Measurements from ENCODE around the gene STX1A. TPM values are rescaled to one million over a fixed set of nuclear protein-coding genes. Genes with fewer than 3 reads are reported as not detected.

STX1A gene
- total RNA-seq, result 10 to 100 TPM in 1 of 4 donors, 1 to 10 TPM in 3; 3.6 to 10.4 (median 4.8) TPM

DNA sequence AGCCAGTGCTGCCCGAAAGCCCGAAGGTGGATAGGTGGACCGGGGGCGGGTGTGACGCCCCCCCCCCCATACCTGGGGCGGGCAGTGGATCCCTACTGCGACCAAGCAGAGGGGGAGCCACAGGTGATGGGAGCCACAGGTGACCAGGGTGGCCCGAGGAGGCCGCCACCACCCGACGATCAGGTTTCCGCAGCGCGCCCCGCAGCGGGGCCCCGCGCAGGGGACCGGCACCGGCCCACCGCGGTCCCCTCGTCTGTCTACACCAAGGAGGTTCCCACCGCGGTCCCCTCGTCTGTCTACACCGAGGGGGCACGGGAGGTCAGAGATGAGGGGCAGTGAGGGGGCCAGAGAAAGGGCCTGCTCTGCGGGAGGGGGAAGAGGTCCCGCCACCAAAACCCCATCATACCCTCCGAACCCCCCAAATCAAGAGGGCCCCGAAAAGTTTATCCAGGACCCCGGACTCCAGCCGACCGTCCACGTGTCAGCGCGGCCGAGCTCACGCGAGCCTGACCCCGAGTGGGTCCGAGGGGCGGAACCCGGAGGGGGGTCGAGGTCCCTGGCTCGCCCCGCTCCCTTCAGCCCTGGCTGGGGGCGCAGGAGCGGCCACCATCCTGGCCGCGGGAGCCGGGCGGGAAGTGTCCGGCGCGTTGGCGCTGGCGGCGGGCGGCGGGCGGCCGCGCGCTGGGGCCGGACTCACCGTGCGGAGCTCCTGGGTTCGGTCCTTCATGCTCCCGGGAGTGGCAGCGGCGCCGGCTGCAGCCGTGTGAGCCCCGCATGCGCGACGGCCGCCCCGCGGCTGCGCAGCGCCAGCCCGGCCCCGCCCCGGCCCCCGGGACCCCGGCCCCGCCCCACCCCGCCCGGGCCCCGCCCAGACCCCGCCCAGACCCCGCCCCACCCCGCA is at the start of gene STX1A:
STX1A (minus strand) TSS at position 765 of the 901 bp plus-strand sequence; CDS start at position 727, 38 bp downstream.
- TF ChIP-seq, protein P1, sequence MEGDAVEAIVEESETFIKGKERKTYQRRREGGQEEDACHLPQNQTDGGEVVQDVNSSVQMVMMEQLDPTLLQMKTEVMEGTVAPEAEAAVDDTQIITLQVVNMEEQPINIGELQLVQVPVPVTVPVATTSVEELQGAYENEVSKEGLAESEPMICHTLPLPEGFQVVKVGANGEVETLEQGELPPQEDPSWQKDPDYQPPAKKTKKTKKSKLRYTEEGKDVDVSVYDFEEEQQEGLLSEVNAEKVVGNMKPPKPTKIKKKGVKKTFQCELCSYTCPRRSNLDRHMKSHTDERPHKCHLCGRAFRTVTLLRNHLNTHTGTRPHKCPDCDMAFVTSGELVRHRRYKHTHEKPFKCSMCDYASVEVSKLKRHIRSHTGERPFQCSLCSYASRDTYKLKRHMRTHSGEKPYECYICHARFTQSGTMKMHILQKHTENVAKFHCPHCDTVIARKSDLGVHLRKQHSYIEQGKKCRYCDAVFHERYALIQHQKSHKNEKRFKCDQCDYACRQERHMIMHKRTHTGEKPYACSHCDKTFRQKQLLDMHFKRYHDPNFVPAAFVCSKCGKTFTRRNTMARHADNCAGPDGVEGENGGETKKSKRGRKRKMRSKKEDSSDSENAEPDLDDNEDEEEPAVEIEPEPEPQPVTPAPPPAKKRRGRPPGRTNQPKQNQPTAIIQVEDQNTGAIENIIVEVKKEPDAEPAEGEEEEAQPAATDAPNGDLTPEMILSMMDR (IDR thresholded peaks at IDR 0.05), result no peak
- ATAC-seq (ENCODE audit: low FRiP score), result peak; percentile 88
- DNase-seq (ENCODE audit: low spot score), result no peak

DNA sequence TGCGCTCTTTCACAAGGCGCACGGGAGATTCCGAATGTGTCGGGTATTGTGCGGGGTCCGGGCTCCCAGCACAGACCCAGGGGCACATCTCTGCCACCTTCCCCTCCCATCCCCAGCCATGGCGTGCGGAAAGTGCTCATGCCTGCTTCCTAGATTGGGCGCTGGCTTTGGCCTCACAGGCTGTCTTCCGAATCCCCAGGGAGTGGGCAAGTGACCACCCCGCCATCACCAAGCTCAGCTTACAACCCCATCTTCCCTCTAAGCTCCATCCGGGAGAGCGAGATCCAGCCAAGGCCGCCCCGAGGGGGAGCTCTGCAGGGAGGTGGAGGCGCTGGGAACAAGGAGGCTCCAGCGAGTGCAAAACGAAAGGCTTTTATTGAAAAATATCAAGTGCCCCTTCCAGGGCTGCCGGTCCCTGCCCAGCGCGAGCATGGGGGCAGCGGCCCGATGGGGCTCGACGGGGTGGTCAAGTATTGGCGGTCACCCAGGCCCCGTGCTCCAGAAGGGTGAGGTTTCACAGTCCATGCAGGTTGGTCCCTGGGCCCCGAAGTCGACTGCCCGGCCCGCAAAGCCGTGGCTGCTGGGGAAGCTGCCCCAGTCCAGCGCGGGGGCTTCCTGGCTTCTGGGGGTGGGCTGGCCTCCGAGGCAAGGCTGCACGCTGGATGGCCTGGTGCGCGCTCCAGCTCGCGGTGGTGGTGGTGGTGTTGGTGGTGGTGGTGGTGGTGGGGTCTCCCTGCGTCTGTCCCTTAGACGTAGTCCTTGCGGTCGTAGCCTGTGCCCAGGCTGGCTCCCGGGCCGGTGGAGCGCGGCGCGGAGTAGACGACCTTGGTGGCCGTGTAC is 49.4 kb upstream of the STX1A start:
- TF ChIP-seq, protein P1 (IDR thresholded peaks at IDR 0.05), result no peak
- DNase-seq (ENCODE audit: low spot score) (no peak), ATAC-seq (ENCODE audit: low FRiP score) (peak; percentile 20)

DNA sequence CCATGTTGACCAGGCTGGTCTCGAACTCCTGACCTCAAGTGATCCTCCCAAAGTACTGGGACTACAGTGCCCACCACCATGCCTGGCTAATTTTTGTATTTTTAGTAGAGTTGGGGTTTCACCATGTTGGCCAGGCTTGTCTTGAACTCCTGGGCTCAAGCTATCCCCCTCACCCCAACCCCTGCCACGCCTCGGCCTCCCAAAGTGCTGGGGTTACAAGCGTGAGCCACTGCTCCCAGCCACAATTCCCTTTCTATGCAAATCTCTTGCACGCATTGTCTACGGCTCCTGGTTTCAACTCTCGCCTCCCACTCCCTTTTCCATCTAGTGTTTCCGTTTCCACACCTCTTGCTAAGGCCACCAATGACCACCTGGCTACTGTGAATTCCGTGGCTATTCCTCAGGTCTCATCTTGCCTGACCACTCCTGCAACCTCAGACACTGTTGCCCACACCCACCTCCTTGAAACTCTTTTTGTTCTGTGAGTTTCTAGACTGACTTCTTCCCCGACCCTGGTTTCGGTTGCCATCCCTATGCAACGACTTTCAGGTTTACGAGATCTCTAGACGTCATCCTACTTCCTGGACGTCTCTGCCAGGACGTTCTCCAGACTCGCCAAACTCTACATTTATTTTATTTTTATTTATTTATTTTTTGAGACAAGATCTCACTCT is 47.2 kb upstream of the STX1A start:
- DNase-seq (ENCODE audit: low spot score), result no peak
- TF ChIP-seq, protein P1 (IDR thresholded peaks at IDR 0.05), result no peak
- ATAC-seq (ENCODE audit: low FRiP score), result no peak

DNA sequence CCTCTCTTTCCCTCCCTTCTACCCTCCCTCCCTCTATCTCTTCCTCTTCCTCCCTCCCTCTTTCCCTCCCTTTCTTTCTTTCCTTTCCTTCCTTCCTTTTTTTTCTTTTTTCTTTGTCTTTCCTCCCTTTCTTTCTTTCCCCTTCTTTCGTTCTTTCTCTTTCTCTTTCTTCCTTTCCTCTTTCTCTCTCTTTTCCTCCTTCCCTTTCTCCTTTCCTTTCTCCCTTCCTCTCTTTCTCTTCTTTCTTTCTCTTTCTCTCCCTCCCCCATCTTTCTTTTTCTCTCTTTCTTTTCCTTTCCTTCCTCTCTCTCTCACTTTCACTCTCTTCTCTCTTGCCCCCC is 43.2 kb upstream of the STX1A start:
- ATAC-seq (ENCODE audit: low FRiP score) (no peak), DNase-seq (ENCODE audit: low spot score) (no peak)
- TF ChIP-seq, protein P1 (IDR thresholded peaks at IDR 0.05), result no peak

DNA sequence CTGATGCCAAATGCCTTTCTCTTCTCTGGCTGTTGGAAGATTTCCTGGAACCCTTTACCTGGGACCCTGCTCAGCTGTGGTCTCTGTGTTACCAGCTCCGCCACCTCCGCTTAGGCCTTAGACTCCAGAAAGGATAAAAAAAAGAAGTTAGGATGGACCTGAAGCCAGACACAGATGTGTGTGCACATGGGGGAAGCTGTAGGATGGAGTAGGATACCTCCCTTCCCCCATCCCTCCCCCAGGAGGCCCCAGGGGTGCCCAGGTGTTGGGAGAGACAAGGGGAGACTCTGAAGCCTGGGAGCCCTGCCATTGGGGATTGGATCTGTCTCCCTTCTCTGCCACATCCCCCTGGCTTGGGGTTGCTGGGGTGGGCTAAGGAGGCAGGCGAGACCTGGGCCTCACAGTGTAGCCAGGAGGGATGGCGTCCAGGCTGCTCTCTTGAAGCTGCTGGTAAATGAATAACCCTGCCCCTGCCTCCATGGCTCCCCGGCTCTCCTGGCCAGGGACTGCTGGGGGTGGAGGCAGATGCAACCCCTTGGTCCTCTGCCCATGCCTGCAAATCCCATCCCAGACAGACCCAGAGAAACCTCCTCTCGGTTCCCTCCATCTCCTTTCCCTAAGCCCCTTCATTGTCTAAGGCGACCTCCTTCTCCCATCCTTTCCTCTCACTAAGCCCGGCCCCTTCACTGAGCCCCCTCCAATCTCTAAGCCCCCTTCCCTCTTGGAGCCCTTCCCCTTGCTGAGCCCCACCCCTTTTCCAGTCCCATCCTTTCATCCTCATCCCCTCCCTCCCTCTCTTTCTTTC is 42.6 kb upstream of the STX1A start:
- DNase-seq (ENCODE audit: low spot score) (no peak), ATAC-seq (ENCODE audit: low FRiP score) (no peak)
- TF ChIP-seq, protein P1 (IDR thresholded peaks at IDR 0.05), result no peak

DNA sequence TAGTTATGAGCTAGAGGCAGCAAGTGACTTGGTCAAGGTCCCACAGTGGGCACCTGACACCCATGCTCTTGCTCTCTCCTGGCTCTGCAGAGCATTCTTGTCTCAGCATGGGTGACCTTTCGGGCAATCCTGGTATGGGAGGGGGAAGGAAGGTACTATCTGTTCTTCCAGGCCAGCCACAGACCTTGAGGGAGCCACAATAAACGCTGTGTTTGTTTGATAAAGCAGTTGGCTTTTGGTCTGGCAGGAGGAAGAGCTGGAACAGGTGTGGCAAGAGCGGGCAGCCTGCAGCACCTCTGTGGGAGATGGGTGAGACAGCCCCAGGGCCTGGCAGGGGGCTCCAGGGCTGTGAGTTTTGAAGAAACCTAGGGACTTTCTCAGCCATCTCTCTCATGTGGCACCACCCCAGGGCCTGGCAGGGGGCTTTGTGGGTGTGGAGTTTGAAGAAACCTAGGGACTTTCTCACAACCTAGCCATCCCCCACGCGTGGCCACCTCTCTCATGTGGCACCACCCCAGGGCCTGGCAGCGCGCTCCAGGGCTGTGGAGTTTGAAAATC is 39.2 kb upstream of the STX1A start:
- ATAC-seq (ENCODE audit: low FRiP score), result no peak
- no peak for DNase-seq (ENCODE audit: low spot score)
- TF ChIP-seq, protein P1 (IDR thresholded peaks at IDR 0.05), result no peak

Measured in omental fat pad (tissue), 4 donors.